Measurements from ENCODE around the gene RAB37.

The RAB37 gene

DNA sequence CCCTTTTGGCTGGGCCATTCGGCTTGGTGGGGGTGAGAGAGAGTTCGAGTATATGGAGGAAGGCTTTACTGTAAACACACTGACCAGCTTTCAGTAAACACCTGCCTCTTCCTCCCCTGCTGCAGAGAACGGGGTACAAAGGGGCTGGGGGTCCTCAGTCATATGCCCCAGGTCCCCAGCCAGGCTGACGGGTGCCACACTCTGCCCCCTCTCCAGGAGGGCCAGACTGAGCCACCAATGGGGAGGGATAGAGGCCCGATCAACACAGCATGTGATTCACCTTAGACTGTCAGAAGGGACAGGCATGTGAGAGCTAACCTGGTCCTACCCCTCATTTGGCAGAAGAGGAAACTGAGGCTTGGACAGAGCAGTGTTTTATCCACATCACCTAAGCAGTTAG is 24.4 kb downstream of the RAB37 start:
- no peak for DNase-seq (ENCODE audit: low read depth)

DNA sequence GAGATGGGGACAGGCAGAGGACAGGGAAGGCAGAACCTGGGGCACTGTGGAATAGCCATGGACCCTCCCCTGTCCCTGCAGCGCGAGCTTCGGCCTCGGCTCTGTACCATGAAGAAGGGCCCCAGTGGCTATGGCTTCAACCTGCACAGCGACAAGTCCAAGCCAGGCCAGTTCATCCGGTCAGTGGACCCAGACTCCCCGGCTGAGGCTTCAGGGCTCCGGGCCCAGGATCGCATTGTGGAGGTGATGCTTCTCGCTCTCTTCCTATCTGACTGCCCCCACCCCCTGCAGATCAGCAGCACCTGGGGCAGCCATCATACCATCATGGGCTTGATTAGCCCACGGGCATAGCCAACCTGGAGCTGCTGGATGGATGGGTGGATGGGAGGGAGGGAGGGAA is 24.9 kb downstream of the RAB37 start:
- no peak for DNase-seq (ENCODE audit: low read depth)

DNA sequence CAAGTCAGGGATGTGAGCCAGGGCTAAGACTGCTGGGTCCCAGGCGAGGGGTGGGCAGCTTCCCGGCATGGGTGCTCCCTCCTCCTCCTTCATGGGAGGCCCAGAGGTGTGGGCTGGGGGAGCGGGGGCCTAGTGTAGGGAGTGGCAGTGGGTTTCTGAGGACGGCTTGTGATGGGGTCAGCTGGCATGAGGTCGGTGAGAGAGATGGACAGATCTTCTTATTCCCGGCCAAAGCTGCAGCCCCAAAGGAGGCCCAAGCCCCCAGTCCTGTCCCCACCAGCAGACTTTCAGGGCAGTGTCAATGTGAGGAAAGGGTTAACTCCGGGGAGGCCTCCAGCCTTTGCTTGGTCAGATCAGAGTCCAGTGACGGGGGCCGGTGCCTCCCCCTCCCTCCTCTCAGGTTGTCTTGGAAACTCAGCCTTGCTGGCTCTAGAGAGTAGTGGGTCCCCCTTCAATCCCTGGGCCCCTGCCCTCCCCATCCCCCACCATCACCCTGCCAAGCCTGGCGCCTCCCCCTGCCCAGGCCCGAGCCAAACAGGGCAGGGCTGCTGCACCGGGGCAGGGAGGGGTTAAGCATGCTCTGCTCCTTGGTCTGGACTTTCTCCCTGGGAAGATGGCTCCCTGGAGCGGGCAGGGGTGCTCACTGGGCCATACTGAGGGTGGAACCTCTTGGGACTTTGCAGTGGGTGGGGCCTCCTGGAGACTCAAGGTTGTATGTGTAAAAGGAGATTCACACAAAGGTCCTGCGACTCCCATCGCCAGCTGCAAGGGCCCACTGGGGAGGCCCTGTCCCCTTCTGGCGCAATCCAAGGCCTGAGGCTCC is 26.7 kb downstream of the RAB37 start:
- no peak for DNase-seq (ENCODE audit: low read depth)

DNA sequence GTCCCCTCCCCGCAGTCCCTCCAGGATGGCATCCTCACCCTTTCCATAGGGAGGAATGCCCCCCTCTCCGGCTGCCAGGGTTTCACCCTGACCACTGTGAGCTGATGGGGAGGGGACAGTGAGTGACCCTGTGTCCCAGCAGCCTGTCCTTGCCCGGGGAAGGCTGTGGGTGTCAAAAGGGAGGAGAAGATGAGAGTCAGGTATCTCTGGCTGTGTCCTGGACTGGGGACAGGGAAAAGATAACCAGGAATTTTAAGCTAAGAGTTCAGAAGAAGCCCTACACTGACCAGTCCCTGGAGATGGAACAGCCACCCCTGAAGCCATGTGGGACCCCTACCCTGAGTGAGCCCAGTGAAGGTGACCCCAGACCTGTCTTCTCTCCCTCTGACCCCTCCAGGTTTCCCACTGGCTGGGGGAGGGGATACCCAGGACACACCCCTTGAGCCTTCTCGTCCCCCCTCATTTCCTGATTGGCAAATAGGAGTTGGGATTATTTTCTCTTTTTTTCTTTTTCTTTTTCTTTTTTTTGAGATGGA is 27.8 kb downstream of the RAB37 start:
- DNase-seq (ENCODE audit: low read depth): no peak

DNA sequence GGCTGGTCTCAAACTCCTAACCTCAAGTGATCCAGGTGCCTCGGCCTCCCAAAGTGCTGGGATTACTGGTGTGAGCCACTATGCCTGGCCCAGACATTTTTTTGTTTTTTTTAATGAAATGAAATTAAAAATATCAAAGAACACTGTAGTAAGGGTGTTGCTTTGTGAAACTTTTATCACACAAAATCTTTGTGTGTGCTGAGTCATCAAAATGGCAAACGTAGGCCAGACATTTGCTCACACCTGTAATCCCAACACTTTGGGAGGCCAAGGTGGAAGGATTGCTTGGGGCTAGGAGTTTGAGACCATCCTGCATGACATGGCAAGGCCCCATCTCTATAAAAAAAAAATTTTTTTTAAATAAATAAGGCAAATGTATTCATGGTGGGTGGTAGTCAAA is 29.4 kb downstream of the RAB37 start:
- DNase-seq (ENCODE audit: low read depth): no peak

DNA sequence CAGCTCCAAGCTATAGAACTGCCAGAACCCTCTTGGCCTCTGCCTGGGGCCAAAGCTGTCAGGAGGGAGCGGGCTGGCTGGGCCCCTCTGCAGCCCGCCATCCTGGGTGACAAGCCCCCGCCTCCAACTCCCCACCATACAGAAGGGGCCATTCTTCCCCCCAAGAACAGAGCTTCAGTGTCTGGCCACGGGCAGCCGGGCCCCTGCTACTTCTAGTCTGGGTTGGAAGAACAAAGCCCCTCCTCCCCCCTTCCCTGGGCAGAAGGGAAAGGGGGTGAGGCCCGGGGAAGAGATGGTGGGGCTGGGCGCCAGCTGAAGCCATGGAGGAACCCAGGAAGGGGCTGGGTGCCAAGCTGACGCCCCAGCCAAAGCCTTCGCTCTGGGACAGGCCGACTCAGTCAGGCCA is 30.1 kb downstream of the RAB37 start:
- no peak for DNase-seq (ENCODE audit: low read depth)

DNA sequence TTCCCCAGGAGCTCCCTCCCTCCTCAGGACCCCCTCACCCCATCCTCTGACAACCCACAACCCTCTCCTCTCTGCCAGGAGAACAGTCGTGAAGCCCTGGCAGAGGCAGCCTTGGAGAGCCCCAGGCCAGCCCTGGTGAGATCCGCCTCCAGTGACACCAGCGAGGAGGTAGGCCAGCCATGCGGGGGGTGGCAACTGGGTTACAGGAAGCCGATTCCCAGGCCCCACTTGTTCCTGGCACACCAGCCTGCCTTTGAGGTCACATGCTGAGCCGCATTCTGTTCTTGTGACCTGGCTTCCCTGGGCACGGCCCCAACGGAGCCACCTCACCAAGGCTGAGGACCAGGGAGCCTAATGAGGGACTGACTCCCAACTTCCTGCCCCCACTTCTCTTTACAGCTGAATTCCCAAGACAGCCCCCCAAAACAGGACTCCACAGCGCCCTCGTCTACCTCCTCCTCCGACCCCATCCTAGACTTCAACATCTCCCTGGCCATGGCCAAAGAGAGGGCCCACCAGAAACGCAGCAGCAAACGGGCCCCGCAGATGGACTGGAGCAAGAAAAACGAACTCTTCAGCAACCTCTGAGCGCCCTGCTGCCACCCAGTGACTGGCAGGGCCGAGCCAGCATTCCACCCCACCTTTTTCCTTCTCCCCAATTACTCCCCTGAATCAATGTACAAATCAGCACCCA is 31.2 kb downstream of the RAB37 start:
- DNase-seq (ENCODE audit: low read depth): no peak

DNA sequence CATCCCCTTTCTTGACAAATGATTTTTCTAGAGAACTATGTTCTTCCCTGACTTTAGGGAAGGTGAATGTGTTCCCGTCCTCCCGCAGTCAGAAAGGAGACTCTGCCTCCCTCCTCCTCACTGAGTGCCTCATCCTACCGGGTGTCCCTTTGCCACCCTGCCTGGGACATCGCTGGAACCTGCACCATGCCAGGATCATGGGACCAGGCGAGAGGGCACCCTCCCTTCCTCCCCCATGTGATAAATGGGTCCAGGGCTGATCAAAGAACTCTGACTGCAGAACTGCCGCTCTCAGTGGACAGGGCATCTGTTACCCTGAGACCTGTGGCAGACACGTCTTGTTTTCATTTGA is 31.7 kb downstream of the RAB37 start:
- DNase-seq (ENCODE audit: low read depth): no peak

DNA sequence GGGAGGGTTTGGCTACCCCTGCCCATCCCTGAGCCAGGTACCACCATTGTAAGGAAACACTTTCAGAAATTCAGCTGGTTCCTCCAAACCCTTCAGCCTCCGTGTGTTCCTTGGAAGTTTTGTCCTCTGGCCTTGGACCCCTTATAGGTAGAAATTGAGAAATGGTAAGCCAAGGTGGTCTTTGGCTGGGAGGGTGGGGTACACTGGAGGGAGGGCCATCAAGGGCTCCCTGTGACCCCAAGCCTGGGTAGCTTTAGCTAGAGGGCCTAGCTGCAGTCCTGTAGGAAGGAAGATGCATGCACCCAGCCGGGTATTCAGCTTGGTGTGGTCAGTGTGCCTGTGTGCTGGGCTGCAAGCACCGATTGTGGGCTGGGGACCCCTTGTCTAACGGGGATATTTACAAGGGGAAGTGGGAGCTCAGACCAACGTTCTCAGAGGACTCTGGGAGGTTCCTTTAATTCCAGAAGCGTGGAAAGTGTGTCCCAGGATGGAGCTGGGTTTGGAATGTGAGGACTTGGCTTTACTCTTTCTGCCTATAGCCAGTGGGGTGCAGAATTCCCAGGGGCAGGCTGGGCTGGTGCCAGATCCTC is 32.3 kb downstream of the RAB37 start:
- no peak for DNase-seq (ENCODE audit: low read depth)

DNA sequence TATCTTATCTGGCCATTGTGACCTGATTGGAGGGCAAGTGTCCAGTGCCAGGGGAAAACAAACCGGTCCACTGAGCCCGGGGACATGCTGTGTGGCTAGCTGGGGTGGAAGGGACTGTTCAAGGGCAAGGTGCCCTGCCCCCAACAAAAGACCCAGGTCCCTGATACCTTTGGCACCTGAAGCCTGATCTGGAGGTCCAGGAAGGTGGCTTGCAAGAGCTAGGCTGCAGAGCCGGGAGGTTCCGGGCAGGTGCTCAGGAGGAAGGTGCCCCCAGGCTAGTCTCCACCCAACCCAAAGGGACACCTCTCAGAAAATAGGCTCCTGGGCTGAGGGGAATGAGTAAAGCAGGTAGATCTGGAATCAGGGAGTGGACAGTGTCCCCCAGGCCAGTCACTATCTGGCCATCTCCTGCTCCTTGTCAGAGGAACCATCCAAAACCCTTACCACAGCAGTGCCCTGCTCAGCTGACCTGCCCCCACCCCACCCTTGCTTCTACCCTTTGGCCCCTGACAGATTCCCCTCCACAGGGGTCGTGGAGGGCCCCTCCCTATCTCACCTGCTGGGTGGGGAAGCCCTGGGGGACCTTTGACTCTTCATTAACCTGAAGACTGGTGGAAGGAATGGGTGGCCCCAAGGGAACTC is 32.9 kb downstream of the RAB37 start:
- no peak for DNase-seq (ENCODE audit: low read depth)

DNA sequence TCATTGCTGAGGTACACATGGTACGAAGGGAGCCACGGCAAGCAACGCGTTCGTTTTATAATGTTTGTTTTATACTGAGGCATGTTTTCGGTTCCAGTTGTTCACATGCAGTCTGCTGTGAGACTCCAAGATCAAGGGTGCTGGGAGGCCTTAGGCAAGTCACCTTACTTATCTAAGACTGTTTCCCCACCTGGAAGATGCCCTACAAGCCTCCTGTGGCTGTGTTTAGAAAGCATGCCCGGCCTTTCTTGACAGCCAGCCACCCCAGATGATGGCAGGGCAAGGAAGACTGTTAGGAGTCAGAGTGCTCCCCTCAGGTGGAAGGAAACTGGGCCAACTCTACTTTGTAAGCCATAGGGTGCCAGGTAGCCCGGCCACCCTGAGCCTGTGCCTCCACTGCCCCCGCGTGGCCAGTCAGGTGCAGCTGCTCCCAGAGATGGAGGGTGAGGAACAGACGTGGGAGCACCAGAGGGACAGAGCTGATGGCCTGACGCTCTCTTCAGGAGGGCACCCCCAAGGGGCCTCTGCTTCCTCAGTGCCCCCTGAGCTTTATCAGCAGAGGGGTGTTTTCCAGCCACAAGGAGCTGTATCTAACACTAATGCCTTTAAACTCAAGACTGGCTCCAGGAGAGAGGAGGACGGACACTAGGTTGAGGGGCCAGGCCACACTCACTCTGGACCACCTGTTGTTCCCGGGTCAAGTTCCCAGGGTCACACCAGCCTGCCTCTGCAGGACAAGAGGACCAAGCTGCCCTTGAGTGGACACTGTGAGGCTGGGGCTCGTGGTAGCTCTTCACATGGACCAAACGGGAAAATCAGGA is 33.7 kb downstream of the RAB37 start:
- DNase-seq (ENCODE audit: low read depth): no peak

DNA sequence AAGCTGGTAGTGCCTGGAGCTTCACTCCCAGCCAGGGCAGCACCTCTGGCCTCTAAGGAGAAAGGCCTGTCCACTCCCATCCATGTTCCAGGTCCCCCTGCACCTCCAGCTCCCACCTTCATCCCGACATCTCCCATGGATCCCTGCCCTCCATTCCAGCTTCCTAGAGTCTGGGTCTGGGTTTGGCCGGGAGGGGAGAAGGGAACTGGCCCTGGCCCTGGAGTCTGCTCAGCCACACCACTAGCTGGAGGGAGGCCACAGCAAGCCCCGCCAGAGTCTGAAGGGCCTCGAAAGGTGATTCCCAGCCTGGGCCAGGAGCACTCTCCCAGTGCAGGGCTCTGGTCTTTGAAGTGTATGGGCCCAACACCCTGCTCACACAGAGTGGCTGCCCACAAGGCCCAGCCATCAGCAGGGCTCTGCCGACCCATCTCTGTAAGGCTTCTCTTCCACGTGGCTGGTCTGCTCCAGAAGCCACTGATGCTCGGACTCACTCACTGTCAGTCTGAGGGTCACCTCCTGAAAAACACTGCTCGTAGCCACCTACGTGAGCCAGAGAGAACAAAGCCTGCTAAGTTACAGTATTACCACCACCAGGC is 34.4 kb downstream of the RAB37 start:
- no peak for DNase-seq (ENCODE audit: low read depth)

DNA sequence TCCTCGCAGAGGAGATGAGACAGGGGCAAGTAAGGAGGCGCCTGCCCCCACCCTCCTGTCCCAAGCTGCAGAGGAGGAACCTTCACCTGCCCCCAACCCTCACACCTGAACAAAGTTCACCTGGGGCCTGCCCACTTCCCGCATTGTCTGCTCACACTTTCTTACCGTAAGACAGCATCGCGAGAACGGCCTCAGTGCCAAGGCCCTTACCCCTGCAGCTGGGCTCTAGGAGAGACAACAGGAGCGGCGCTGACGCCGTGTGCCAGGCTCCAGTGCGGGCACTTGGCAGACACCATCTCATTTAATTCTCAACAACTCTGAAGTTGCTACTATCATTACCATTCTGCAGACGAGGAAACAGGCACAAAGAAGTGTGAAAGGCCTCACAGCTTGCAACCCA is 35.0 kb downstream of the RAB37 start:
- no peak for DNase-seq (ENCODE audit: low read depth)

DNA sequence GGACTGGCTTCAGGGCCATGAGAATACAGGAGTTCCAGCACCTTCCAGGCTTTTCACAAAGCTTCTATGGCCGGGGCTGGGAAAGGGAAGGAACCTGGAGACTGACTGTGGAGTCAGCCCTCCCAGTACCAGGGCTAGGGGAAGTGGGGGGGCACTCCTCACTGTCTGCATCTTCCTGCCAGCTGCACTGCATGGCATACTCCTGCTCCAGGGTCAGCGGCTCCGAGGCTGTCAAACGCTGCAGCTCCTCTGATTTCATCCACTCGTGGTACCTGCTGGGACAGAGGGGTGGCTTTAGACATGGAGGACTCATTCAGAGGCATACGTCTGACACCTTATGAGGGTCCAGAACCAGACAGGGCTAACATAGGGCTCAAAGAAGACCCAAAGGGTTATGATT is 36.4 kb downstream of the RAB37 start:
- no peak for DNase-seq (ENCODE audit: low read depth)

DNA sequence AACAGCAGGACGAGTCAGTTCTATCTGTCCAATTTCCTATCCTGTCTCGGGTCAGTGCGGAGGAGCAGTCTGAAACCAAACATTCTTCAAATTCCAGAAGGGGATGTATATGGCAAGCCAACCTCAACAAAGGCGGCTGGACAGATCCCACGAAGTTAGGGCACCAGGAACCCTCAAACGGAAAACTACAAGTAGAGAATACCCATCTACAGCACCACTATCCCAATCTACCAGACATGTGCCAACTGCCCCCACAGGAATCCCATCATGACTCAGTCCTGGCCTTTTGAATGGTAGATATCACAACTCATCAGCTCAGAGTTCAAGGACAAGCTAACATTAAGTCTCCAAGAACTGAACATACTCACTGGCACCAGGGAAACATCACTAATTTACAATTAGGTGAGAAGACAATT is 36.8 kb downstream of the RAB37 start:
- no peak for DNase-seq (ENCODE audit: low read depth)

DNA sequence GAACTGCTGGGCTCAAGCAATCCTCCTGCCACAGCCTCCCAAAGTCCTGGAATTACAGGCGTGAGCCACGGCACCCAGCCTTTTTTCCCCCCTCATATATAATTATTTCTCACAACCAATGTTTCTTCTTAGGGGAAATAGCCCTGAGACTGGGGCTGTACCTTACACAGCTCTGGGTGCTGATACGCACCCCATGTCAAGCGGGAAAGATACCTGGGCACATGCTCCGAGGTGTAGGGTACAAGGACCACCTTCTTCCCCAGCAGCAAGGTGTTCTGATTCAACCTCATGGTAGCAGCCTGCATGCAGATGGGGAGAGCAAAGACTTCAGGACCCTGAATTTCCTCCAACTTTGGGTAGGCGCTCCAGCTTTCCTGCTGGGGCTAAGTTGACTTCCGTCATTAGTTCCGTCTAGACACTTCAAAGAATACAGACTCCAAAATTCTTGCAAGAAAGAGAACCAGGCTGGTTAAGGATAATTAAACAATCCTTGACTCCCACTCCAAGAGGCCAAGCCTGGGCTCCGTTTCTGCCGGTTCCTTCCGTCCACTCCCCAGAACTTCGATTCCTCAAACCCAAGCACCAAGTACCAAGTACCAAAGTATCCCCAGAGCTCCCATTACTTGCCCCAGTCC is 38.5 kb downstream of the RAB37 start:
- DNase-seq (ENCODE audit: low read depth): no peak

DNA sequence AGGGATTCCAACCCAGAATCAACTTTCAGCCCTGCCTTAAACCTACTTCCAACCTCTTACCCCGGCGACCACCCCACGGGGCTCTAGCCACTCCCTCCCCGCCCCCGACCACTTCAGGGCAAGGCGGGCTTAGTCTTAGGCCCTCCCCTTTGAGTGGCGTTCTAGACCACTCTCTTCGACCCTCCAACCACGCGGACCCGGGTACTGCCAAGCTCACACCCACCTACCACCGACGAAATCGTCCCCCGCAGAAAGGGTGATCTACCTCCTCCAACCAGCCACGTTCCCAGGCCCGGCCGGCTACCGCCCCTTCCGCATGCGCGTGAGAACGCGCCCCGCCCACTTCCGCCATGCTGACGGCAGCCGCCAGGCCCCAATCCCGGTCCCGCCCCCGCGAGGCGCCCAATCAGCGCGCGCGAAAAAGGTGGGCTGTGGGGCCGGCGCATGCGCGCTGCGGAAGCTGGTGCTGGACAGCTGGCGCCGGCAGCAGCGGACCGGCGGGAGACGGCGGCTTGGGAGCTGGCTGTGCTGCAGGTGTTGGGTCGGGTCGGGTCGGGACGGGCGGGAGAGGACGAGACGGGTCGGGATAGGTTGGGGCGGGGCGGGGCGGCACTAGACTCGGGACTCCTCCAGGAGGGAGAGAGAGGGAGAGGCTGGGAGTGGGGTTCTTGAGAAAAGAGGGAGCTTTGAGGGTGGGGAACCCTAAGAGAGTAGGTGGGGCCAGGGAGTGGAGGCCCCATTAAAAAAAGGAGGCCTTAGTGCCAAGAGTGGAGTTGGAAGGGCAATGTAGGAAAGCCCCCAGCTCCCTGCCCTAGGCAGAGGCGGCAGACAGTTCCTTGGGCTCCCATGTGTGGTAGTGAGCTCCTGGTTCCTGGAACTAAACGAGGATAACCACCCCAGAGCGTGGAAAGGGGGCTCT is 39.2 kb downstream of the RAB37 start, which contains the start of gene NAT9:
NAT9 (minus strand) TSS at position 302 of the 919 bp plus-strand sequence. CDS start 647 bp downstream, outside the sequence.
- DNase-seq (ENCODE audit: low read depth): peak; percentile 59

DNA sequence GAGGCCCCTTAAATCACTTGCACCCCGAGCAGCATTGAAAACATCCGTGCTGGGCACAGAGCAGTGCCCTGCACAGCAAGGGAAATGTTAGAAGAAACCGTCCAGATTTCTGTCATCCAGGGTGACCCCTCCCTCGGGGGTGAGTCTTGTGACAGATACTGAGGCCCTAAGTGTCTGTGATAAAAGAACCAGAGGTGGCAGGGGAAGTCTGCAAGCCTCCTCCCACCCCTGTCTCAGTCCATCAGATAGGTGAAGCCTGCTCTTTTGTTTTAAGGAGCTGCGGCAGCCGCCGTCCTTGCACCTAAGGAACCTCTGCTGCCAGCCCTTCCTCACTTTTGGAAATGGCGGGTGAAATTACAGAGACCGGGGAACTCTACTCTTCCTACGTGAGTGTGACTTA is 39.9 kb downstream of the RAB37 start:
- DNase-seq (ENCODE audit: low read depth): no peak

DNA sequence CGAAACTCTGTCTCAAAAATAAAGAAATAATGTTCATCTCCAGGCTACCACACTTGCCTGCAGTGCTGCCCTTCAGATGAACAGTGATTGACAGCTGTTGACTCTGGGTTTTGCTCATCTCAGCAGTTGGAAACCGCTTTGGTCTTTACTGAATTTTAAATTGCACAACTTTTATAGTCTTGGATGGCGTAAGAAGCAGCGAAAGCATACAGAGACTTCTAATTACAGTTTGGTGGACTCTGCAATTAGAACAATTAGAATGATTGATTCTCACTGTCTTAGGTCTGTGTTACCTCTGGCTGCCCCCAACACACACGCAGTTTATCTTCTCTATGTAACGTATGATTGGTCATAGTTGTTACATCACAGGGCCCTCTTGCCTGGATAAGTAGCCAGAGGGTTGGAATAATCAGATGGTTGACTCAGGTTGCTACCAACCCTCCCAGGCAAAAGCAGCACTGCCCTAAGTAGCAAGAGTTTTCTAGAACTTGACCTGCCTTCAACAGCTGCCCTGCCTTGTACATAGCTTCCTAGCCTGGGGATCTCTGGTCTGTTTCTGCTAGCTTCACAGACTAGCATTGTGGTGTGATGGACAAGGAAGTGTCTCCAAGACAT is 41.0 kb downstream of the RAB37 start:
- DNase-seq (ENCODE audit: low read depth): no peak

Measured in HS-27A (cell line).